Fibroblast of villous mesenchyme (primary cell): ENCODE results near the gene ANXA6. TPM values are rescaled to one million over a fixed set of nuclear protein-coding genes. Genes with fewer than 3 reads are reported as not detected.

Source experiments
- DNase-seq: peaks from one replicate; pipeline ENCODE4 v3.0.0-alpha.2; 2010; ENCODE audit warnings: low read depth
- H3K4me3 ChIP-seq: 2 replicates; pipeline ENCODE4 v1.5.1; 2011; ENCODE audit warnings: low read depth, mild to moderate bottlenecking, low read length
- total RNA-seq: library from RNA; depleted of rRNA; stranded (reverse); fragments of >200 nt; gene quantifications from 2 replicates; pipeline ENCODE4 v1.2.3, GENCODE V29; 2012
- TF ChIP-seq, protein P1 (sequence below): IDR thresholded peaks from 2 replicates; pipeline ENCODE4 v1.5.1; 2012; ENCODE audit warnings: low read depth, mild to moderate bottlenecking, low read length; ENCODE audit not compliant: insufficient read depth

The ANXA6 gene
- total RNA-seq, 1 donor = 537 TPM

DNA sequence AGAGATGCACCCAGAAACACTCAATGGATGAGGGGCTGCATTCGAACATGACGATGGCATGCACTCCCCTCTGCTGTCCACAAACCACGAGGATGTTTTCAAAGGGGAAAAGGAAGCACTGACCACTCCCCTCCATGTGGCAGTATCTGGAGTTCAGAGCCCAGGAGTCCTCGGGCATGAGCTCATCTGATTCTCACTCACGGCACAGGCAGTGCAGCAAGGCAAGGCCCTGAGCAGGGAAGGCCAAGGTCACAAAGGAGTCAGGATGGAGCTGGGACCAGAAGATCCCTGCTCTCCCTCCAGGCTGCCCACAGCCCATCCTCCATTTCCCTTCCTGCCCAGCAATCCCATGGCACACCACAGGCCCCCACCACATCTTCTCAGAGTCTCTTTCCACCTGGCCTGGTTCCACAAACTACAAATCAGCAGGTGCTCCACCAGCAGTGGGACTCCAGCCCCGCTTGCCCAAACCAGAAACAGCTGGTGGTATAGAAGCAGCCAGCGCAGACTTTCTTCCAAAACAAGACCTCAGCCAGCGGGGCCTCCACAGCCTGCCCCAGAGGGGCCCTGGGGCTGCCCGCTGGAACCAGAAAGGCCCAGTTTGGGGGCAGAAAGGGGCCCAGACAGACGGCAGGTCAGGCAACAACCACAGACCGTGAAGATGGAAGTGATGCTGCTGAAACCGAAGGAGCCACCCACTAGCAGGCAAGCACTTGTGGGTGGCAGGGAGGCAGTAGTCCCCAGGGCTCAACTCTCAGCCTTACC is 89.0 kb downstream of the ANXA6 start:
- H3K4me3 ChIP-seq = no peak overlapping the region
- TF ChIP-seq, protein P1, sequence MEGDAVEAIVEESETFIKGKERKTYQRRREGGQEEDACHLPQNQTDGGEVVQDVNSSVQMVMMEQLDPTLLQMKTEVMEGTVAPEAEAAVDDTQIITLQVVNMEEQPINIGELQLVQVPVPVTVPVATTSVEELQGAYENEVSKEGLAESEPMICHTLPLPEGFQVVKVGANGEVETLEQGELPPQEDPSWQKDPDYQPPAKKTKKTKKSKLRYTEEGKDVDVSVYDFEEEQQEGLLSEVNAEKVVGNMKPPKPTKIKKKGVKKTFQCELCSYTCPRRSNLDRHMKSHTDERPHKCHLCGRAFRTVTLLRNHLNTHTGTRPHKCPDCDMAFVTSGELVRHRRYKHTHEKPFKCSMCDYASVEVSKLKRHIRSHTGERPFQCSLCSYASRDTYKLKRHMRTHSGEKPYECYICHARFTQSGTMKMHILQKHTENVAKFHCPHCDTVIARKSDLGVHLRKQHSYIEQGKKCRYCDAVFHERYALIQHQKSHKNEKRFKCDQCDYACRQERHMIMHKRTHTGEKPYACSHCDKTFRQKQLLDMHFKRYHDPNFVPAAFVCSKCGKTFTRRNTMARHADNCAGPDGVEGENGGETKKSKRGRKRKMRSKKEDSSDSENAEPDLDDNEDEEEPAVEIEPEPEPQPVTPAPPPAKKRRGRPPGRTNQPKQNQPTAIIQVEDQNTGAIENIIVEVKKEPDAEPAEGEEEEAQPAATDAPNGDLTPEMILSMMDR = no peak
- DNase-seq = no peak

DNA sequence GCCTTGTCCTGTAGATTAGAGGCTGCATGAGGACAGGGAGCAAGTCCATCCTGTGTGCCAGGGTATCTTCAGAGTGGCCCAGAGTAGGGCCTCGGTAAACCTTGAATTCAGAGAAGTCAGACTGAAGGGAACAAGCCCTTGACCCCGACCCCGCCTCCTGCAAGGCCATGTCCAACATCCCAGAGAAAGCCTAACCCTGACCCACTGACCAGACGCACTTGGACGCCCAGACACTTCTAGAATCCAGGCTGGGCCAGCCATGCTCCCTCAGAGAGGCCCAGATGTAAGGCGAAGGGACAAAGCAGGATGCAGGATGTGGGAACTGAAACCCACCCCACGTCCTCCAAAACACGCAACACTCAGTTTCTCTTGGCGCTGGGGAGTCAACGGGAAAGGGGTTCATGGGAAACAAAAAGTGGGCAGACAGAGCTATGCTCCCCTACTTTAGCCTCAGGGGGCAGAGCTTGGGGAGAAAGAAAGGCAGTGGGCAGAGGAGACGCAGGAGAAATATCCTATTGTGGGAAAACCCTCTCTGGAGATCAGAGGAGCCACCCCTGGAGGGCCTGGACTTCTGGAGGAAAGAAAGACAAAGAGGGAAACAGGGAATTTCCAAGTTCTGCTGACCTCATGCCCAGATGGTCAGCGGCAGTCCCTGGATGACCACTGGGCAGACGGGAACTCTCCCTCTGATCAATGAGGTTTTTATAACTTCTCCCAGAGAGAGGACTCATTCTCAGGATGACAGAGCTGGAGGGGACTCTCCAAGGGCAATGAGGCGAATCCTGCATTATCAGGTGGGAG is 89.7 kb downstream of the ANXA6 start:
- no peak overlapping the region for H3K4me3 ChIP-seq
- TF ChIP-seq, protein P1 = no peak
- DNase-seq = no peak

DNA sequence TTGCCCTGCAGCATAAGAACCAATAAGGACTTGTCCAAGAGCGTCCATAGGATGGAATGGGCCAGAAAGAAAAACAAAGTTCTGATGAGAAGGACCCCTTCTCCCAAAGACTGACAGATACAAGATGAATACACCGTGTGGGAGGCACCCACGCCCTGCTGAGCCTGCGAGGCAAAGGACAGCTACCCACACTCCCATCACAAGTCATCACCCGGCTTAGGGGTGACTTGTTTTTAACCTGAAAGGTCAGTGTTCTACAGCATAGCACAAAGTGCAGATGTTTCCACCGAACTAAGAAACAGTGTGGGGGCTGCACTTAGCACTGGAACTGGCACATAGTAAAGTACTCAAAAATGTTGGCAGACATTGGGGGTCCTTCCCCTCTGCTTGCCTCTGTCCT is 90.7 kb downstream of the ANXA6 start:
- no peak overlapping the region for H3K4me3 ChIP-seq
- no peak for DNase-seq
- TF ChIP-seq, protein P1 = no peak

- H3K4me3 ChIP-seq = no peak overlapping the region
- DNase-seq = no peak
- TF ChIP-seq, protein P1 = no peak
Observed at GRCh38 chr5:151065609-151066008, 92.0 kb downstream of the ANXA6 start.

DNA sequence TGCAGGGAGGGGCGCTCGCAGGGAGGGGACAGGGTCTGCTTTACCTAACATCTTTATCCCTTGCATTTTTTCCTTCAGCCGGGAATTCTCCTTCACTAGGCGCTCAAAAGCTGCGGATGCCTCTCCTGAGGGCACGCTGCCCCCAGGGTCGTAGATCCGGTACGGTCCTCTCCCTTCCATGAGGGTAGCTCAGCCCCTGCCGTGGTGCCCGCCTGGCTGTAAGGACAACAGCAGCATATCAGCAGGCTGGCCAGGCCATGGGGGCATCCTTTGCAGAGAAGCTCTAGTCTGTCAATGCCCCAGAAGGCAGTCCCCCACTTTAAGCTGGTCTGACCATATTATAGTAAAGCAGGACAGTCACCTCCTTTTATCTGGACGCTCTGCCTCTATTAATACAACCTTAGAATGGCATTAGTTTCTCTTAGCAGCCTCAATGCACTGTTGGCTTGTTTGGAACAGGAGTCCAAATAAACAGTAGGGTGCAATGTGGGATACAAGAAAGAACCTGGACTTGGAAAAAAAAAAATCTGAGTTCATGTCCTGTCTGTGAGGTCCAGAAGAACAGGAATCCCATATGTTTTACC is 92.6 kb downstream of the ANXA6 start:
- TF ChIP-seq, protein P1 = no peak
- no peak overlapping the region for H3K4me3 ChIP-seq

DNA sequence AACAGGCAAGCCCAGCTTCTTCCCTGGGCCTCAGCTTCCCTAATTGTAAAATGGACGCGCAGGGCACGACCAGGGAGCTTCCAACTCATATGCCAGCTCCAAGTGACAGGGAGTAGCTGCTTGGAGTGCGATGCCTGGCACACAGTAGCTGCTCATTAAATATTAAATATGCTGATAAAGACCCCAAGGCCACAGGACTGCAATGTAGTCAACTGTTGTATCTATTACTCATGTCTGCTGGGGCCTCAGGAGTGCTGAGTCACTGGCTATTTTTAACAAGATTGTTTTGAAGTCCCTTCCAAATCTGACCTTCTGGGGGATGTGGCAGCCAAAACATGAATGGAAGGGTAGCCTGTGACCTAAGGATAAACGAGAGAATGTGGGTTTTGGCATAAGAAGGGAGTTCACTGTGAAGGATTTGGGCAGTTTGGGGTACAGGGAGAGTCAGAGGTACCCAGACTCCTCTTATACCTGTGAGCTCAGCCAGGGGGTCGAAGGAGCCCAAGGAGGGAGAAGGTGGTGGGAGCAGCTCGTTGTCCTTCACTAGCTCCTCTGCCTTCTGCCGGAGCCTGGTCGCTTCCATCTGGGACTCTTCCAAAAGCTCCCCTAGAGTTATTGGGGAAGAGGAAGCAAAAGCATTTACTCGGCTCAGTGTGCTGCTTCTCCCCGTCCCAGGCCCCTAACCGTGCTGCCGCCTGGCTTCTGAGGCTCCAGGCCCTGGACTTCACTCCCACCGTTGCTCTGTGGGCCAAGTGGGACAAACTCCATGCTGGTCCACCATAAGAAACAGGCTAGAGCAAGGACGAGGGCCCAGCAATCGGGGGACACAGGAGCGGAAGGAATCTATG is 94.2 kb downstream of the ANXA6 start:
- TF ChIP-seq, protein P1 = no peak
- H3K4me3 ChIP-seq = no peak overlapping the region
- DNase-seq = peak; percentile 85

More for the DNA sequence above, 92.6 kb downstream of the ANXA6 start:
- no peak for DNase-seq
